ENCODE results near the gene ABCC2.

DNA sequence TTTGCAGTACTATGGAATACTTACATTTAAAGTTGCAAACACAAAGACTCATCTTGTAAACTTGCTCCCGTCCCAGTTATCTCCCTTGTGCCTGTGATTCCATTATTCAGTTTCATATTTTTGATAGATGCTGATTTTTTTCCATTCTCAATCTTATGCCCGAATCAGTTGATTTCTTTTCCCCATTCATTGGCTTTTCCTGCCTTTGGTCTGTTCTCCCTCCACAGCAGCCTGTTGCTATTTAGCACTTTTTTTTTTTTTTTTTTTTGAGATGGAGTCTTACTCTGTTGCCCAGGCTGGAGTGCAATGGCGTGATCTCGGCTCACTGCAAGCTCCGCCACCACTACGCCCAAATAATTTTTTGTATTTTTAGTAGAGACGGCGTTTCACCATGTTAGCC, 78.0 kb downstream of the ABCC2 start:
- TF ChIP-seq, protein P1, sequence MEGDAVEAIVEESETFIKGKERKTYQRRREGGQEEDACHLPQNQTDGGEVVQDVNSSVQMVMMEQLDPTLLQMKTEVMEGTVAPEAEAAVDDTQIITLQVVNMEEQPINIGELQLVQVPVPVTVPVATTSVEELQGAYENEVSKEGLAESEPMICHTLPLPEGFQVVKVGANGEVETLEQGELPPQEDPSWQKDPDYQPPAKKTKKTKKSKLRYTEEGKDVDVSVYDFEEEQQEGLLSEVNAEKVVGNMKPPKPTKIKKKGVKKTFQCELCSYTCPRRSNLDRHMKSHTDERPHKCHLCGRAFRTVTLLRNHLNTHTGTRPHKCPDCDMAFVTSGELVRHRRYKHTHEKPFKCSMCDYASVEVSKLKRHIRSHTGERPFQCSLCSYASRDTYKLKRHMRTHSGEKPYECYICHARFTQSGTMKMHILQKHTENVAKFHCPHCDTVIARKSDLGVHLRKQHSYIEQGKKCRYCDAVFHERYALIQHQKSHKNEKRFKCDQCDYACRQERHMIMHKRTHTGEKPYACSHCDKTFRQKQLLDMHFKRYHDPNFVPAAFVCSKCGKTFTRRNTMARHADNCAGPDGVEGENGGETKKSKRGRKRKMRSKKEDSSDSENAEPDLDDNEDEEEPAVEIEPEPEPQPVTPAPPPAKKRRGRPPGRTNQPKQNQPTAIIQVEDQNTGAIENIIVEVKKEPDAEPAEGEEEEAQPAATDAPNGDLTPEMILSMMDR (IDR thresholded peaks at IDR 0.05; ENCODE audit: poor library complexity, severe bottlenecking) = no peak
- TF ChIP-seq REST (IDR thresholded peaks at IDR 0.05; ENCODE audit: borderline replicate concordance) = no peak
- no peak for TF ChIP-seq EP300 (conservative IDR thresholded peaks at IDR 0.05; ENCODE audit: poor library complexity, severe bottlenecking)
- no peak for TF ChIP-seq SMC3 (conservative IDR thresholded peaks at IDR 0.05; ENCODE audit: poor library complexity)
- no peak for TF ChIP-seq RAD21 (conservative IDR thresholded peaks at IDR 0.05)
- TF ChIP-seq POLR2AphosphoS5 (IDR thresholded peaks at IDR 0.05) = no peak
- TF ChIP-seq TAF1 (IDR thresholded peaks at IDR 0.05; ENCODE audit: low read depth) = no peak
- no peak for TF ChIP-seq EZH2 (IDR thresholded peaks at IDR 0.05; ENCODE audit: borderline replicate concordance, insufficient read depth, low read length, poor library complexity, severe bottlenecking)
- TF ChIP-seq MXI1 (conservative IDR thresholded peaks at IDR 0.05; ENCODE audit: poor library complexity, severe bottlenecking) = no peak
